Loucy (cell line): Measurements from ENCODE around the gene GRID1.

Experiments used
- H2AFZ ChIP-seq: fragments of 200-600 bp; sonication (generic); 2 replicates; pipeline ENCODE4 v1.6.0; 2016; ENCODE audit warnings: antibody characterized with exemption, mild to moderate bottlenecking, low read length, moderate library complexity
- H3F3A ChIP-seq: fragments of 200-600 bp; 2 replicates; pipeline ENCODE4 v1.6.0; 2016; ENCODE audit warnings: antibody characterized with exemption, low read depth, mild to moderate bottlenecking
- H3K27me3 ChIP-seq: fragments of 200-600 bp; sonication (generic); 2 replicates; pipeline ENCODE4 v1.6.1; 2014; ENCODE audit warnings: low read length, mild to moderate bottlenecking; ENCODE audit not compliant: insufficient read depth, poor library complexity, severe bottlenecking
- H3K36me3 ChIP-seq: fragments of 200-600 bp; sonication (generic); 2 replicates; pipeline ENCODE4 v1.6.1; 2016; ENCODE audit warnings: low read length; ENCODE audit not compliant: insufficient read depth
- H3K4me1 ChIP-seq: fragments of 200-600 bp; sonication (generic); 2 replicates; pipeline ENCODE4 v1.5.1; 2014; ENCODE audit warnings: low read length, mild to moderate bottlenecking; ENCODE audit not compliant: insufficient read depth, poor library complexity, severe bottlenecking
- H3K4me2 ChIP-seq: fragments of 200-600 bp; sonication (generic); 2 replicates; pipeline ENCODE4 v1.6.0; 2014; ENCODE audit warnings: antibody characterized with exemption, low read length, low read depth, mild to moderate bottlenecking; ENCODE audit not compliant: poor library complexity, severe bottlenecking
- H3K4me3 ChIP-seq: fragments of 200-600 bp; sonication (generic); 2 replicates; pipeline ENCODE4 v1.5.1; 2014; ENCODE audit warnings: low read length, mild to moderate bottlenecking, mixed read lengths; ENCODE audit not compliant: poor library complexity, severe bottlenecking
- H3K79me2 ChIP-seq: fragments of 200-600 bp; sonication (generic); 2 replicates; pipeline ENCODE4 v1.6.1; 2014; ENCODE audit warnings: low read length; ENCODE audit not compliant: insufficient read depth
- H3K9ac ChIP-seq: fragments of 200-600 bp; sonication (generic); 2 replicates; pipeline ENCODE4 v1.6.0; 2014; ENCODE audit warnings: mild to moderate bottlenecking, low read depth, low read length, moderate library complexity; ENCODE audit not compliant: poor library complexity, severe bottlenecking
- H3K9me2 ChIP-seq: fragments of 200-600 bp; sonication (generic); replicated peaks from 2 replicates; pipeline ENCODE4 v1.6.1; 2016; ENCODE audit warnings: low read depth, low read length, mixed read lengths
- H3K9me3 ChIP-seq: fragments of 200-600 bp; sonication (generic); 2 replicates; pipeline ENCODE4 v1.6.1; 2014; ENCODE audit warnings: mild to moderate bottlenecking, antibody characterized with exemption, low read length, low read depth; ENCODE audit not compliant: insufficient read depth
- H4K20me1 ChIP-seq: fragments of 200-600 bp; sonication (generic); 2 replicates; pipeline ENCODE4 v1.6.0; 2014; ENCODE audit warnings: antibody characterized with exemption, low read length, mild to moderate bottlenecking; ENCODE audit not compliant: insufficient read depth, poor library complexity, severe bottlenecking
- CTCF ChIP-seq: fragments of 200-600 bp; sonication (generic); conservative IDR thresholded peaks from 2 replicates; pipeline ENCODE4 v1.5.1; 2014; ENCODE audit warnings: mild to moderate bottlenecking, antibody characterized with exemption, low read length
- EZH2phosphoT487 ChIP-seq: fragments of 200-600 bp; IDR thresholded peaks from 2 replicates; pipeline ENCODE4 v1.6.1; 2018; ENCODE audit warnings: antibody characterized with exemption, mild to moderate bottlenecking, moderate library complexity, borderline replicate concordance

Gene GRID1

GRCh38 chr10:86399879-86400704 lies 33.5 kb upstream of the GRID1 start:
- Histone ChIP-seq H3K4me3 (peak overlapping the region; percentile 77), H3F3A (no peaks in the 10 kb centered on the region), H3K9me2 (no peaks in the 10 kb centered on the region), H3K79me2 (no peaks in the 10 kb centered on the region), H3K4me1 (peaks cover 3% of the 10 kb centered on the region), H3K9ac (peak overlapping the region; percentile 80), H3K9me3 (no peaks in the 10 kb centered on the region), H3K36me3 (no peaks in the 10 kb centered on the region), H3K4me2 (peak overlapping the region; percentile 76), H4K20me1 (no peaks in the 10 kb centered on the region), H2AFZ (peak overlapping the region; percentile 93), H3K27me3 (no peaks in the 10 kb centered on the region)
- no peak for TF ChIP-seq EZH2phosphoT487
- peak; percentile 75 for TF ChIP-seq CTCF

- no peak for TF ChIP-seq CTCF
- no peak for TF ChIP-seq EZH2phosphoT487
- H3K27me3 ChIP-seq: no peaks in the 10 kb centered on the region
- no peaks in the 10 kb centered on the region for H3K36me3 ChIP-seq
- no peak overlapping the region for H3K4me3 ChIP-seq
- peak overlapping the region; percentile 80 for H3K9ac ChIP-seq
- H3K9me3 ChIP-seq: no peaks in the 10 kb centered on the region
- H4K20me1 ChIP-seq: no peaks in the 10 kb centered on the region
- peaks cover 3% of the 10 kb centered on the region for H3K4me1 ChIP-seq
- H2AFZ ChIP-seq: peak overlapping the region; percentile 38
- H3F3A ChIP-seq: no peaks in the 10 kb centered on the region
- H3K9me2 ChIP-seq: no peaks in the 10 kb centered on the region
- H3K4me2 ChIP-seq: no peak overlapping the region
- no peaks in the 10 kb centered on the region for H3K79me2 ChIP-seq
Measured at GRCh38 chr10:86399514-86399878, 32.9 kb upstream of the GRID1 start.

GRCh38 chr10:86397120-86397519 lies 30.5 kb upstream of the GRID1 start:
- Histone ChIP-seq H3K9me3 (no peaks in the 10 kb centered on the region), H3K4me2 (no peak overlapping the region), H2AFZ (no peak overlapping the region), H3K27me3 (peaks cover 4% of the 10 kb centered on the region), H3K9me2 (no peaks in the 10 kb centered on the region), H3K9ac (no peak overlapping the region), H4K20me1 (no peaks in the 10 kb centered on the region), H3K36me3 (no peaks in the 10 kb centered on the region), H3K79me2 (no peaks in the 10 kb centered on the region), H3K4me3 (no peak overlapping the region), H3F3A (no peaks in the 10 kb centered on the region), H3K4me1 (peaks cover 3% of the 10 kb centered on the region)
- TF ChIP-seq CTCF (no peak), EZH2phosphoT487 (no peak)
